A673 (cell line): ENCODE results near the gene ZC3H8. TPM values are rescaled to one million over a fixed set of nuclear protein-coding genes. Genes with fewer than 3 reads are reported as not detected.

Experiments
- BruUV-seq: library from RNA; stranded (reverse); fragments of 400-500 nt; replicated peaks from 2 replicates; lab custom pipeline; 2021; lab: Mats Ljungman, UMichigan
- CTCF ChIA-PET: fragments of 300-600 bp; sonication (Branson Sonifier 250); formaldehyde crosslinking; loops from one replicate; lab custom pipeline; 2022; ENCODE audit warnings: antibody characterized with exemption; lab: Charles Lee
- POLR2A ChIA-PET: fragments of 300-600 bp; sonication (Branson Sonifier 250); formaldehyde crosslinking; loops from one replicate; lab custom pipeline; 2022; ENCODE audit warnings: antibody characterized with exemption; ENCODE audit not compliant: low non-redundant PET; lab: Charles Lee
- DNase-seq: peaks from one replicate; pipeline ENCODE4 v3.0.0-alpha.2; 2015; ENCODE audit warnings: low spot score
- H3K27ac ChIP-seq: fragments of 200-600 bp; sonication (generic); 2 replicates; pipeline ENCODE4 v1.5.1; 2016; ENCODE audit warnings: mixed run types, low read depth, mild to moderate bottlenecking, mixed read lengths, antibody characterized with exemption, low read length; ENCODE audit not compliant: poor library complexity, severe bottlenecking
- H3K27me3 ChIP-seq: fragments of 200-600 bp; sonication (generic); replicated peaks from 2 replicates; pipeline ENCODE4 v1.6.1; 2017; ENCODE audit warnings: mixed run types, low read depth, mild to moderate bottlenecking, mixed read lengths, antibody characterized with exemption, low read length; ENCODE audit not compliant: insufficient read depth, poor library complexity
- H3K36me3 ChIP-seq: fragments of 200-600 bp; sonication (generic); 2 replicates; pipeline ENCODE4 v1.6.1; 2016; ENCODE audit warnings: mixed run types, mild to moderate bottlenecking, mixed read lengths, antibody characterized with exemption, low read length; ENCODE audit not compliant: insufficient read depth, poor library complexity, severe bottlenecking
- H3K4me1 ChIP-seq: fragments of 200-600 bp; sonication (generic); 2 replicates; pipeline ENCODE4 v1.6.1; 2017; ENCODE audit warnings: mixed run types, mild to moderate bottlenecking, mixed read lengths, antibody characterized with exemption, low read length; ENCODE audit not compliant: insufficient read depth, poor library complexity, severe bottlenecking
- H3K4me3 ChIP-seq: fragments of 200-600 bp; sonication (generic); 2 replicates; pipeline ENCODE4 v1.5.1; 2016; ENCODE audit warnings: low read depth, mixed run types, mild to moderate bottlenecking, mixed read lengths, low read length; ENCODE audit not compliant: poor library complexity, severe bottlenecking
- H3K9me3 ChIP-seq: fragments of 200-600 bp; sonication (generic); 2 replicates; pipeline ENCODE4 v1.6.1; 2016; ENCODE audit warnings: mixed run types, low read depth, mild to moderate bottlenecking, mixed read lengths, antibody characterized with exemption, low read length; ENCODE audit not compliant: poor library complexity, severe bottlenecking
- EZH2 ChIP-seq: fragments of 200-600 bp; sonication (generic); IDR thresholded peaks from 2 replicates; pipeline ENCODE4 v1.6.1; 2017; ENCODE audit warnings: borderline replicate concordance, low read depth, mild to moderate bottlenecking, mixed read lengths, antibody characterized with exemption, low read length; ENCODE audit not compliant: poor library complexity, severe bottlenecking
- intact Hi-C: fragments of 100-400 bp; cut with micrococcal nuclease; formaldehyde crosslinking; loops from one replicate; pipeline ENCODE4 v1.10.0; 2022; ENCODE audit not compliant: unreplicated experiment
- total RNA-seq: library from RNA; stranded (reverse); gene quantifications from 2 replicates; pipeline ENCODE4 v1.2.3, GENCODE V29; 2021
- TF ChIP-seq, protein P1 (sequence below): fragments of 300-800, 200-600 bp; sonication (generic); conservative IDR thresholded peaks from 2 replicates; pipeline ENCODE4 v1.5.1; 2017; ENCODE audit warnings: low read depth, mild to moderate bottlenecking, antibody characterized with exemption, low read length, moderate library complexity, mixed read lengths

ZC3H8 gene
- total RNA-seq, 1 experiment from 2014 or later = 23.2 TPM

DNA sequence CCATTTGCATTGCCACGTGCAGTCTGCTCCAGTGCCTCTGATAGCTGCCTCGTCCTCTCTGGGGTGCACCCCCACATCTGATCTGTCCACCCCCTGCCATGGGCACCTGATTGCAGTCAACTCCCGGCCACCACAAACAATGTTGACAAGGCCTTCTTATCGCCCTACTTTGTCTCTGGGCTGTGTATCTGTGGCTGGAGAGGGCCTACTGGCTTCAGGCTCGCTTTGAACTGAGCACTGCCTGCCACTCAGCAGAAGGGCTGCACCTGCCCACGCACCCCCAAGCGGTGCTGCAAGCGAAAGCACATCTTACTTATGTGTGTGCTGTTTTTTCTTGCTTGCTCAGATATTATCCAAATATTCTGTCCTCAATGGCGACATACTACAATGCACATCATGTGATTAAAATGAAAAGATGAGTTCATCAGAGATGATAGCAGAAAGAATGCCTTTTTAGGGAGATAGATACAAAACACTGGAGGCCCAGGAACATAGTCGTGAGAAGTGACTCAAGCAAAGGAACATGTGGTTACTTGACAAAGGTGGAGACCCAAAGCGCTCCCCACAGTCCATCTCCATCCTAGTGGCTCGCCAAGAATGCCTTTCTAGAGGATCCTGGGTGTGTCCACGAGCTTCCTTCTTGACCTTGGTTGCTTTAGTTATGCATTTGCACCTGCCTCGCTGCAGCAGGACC is 87.9 kb downstream of the ZC3H8 start:
- CTCF ChIA-PET = no interaction called here
- TF ChIP-seq, protein P1, sequence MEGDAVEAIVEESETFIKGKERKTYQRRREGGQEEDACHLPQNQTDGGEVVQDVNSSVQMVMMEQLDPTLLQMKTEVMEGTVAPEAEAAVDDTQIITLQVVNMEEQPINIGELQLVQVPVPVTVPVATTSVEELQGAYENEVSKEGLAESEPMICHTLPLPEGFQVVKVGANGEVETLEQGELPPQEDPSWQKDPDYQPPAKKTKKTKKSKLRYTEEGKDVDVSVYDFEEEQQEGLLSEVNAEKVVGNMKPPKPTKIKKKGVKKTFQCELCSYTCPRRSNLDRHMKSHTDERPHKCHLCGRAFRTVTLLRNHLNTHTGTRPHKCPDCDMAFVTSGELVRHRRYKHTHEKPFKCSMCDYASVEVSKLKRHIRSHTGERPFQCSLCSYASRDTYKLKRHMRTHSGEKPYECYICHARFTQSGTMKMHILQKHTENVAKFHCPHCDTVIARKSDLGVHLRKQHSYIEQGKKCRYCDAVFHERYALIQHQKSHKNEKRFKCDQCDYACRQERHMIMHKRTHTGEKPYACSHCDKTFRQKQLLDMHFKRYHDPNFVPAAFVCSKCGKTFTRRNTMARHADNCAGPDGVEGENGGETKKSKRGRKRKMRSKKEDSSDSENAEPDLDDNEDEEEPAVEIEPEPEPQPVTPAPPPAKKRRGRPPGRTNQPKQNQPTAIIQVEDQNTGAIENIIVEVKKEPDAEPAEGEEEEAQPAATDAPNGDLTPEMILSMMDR = no peak
- no peak for TF ChIP-seq EZH2
- H3K27ac ChIP-seq = no peak overlapping the region
- intact Hi-C loops = no loop called here
- no peak for DNase-seq
- no TSS peak for BruUV-seq
- H3K27me3 ChIP-seq = no peaks in the 10 kb centered on the region
- H3K4me1 ChIP-seq = peaks cover 8% of the 10 kb centered on the region
- no peaks in the 10 kb centered on the region for H3K36me3 ChIP-seq
- H3K9me3 ChIP-seq = no peaks in the 10 kb centered on the region
- POLR2A ChIA-PET = no interaction called here
- H3K4me3 ChIP-seq = no peak overlapping the region

DNA sequence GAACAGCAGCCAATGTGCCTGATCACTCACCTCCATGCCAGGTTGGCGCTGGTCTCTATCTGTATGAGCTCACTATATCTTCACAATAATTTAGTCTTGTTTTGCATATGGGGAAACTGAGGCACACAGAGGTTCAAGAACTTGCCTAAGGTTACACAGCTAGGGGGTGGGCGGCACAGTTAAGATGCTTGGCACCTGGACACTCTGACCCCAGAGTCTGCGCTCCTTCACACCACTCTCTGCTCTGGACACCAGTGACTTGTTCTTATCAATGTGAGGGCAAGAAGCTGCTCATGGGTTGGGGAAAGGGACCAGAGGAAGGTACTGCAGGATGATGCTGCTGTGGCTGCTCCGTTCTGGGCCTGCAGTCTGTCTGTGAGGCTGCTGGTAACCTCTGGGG is 89.5 kb downstream of the ZC3H8 start:
- TF ChIP-seq, protein P1 = no peak
- TF ChIP-seq EZH2 = no peak
- BruUV-seq = no TSS peak
- Histone ChIP-seq H3K4me3 (no peak overlapping the region), H3K27ac (no peak overlapping the region), H3K9me3 (no peaks in the 10 kb centered on the region), H3K27me3 (no peaks in the 10 kb centered on the region), H3K4me1 (peaks cover 8% of the 10 kb centered on the region), H3K36me3 (no peaks in the 10 kb centered on the region)
- ChIA-PET CTCF (no interaction called here), POLR2A (no interaction called here)
- intact Hi-C loops = no loop called here
- no peak for DNase-seq

DNA sequence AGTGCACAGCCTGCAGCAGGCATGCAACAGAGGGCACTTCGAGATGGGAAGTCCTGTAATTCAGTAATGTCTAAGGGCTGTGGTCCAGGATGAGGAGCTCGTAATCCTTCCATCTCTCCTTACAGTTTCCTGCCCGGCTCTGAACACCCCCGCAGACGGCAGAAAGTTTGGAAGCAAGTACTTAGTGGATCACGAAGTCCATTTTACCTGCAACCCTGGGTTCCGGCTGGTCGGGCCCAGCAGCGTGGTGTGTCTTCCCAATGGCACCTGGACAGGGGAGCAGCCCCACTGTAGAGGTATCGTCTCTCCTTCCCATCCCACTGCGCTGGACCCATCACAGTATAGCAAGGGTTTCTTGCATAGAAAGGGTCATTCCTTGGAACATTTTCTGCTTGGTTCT is 90.0 kb downstream of the ZC3H8 start:
- Histone ChIP-seq H3K4me1 (peaks cover 8% of the 10 kb centered on the region), H3K27ac (no peak overlapping the region), H3K4me3 (no peak overlapping the region), H3K9me3 (no peaks in the 10 kb centered on the region), H3K27me3 (no peaks in the 10 kb centered on the region), H3K36me3 (no peaks in the 10 kb centered on the region)
- no peak for DNase-seq
- BruUV-seq = no TSS peak
- POLR2A ChIA-PET = no interaction called here
- TF ChIP-seq, protein P1 = no peak
- TF ChIP-seq EZH2 = no peak
- intact Hi-C loops = no loop called here
- CTCF ChIA-PET = no interaction called here
